Liver (tissue), 9 donors: Measurements from ENCODE around the gene ATG9B. TPM values are rescaled to one million over a fixed set of nuclear protein-coding genes. Genes with fewer than 3 reads are reported as not detected.

Experiments
- DNase-seq: peaks from one replicate; pipeline ENCODE4 v3.0.0-alpha.2; 2017; ENCODE audit warnings: low spot score
- H3K27ac ChIP-seq, 2 donors: one replicate each; pipeline ENCODE4 v1.7.0; 2013; ENCODE audit warnings: inconsistent platforms in 2 of 2, low read length in 2 of 2, control low read depth in 1 of 2, low read depth in 1 of 2, mild to moderate bottlenecking in 1 of 2
- H3K27me3 ChIP-seq, 4 donors: one replicate each; pipeline versions ENCODE4 v1.6.1 to v1.7.0; 2013; ENCODE audit warnings: low read length in 3 of 4, inconsistent platforms in 1 of 4, mild to moderate bottlenecking in 1 of 4, moderate library complexity in 1 of 4; ENCODE audit not compliant: control insufficient read depth in 4 of 4, insufficient read depth in 4 of 4
- H3K36me3 ChIP-seq, 4 donors: one replicate each; pipeline versions ENCODE4 v1.6.1 to v1.7.0; 2013; ENCODE audit warnings: low read length in 3 of 4, mild to moderate bottlenecking in 3 of 4, low read depth in 1 of 4, moderate library complexity in 1 of 4; ENCODE audit not compliant: control insufficient read depth in 4 of 4, insufficient read depth in 3 of 4
- H3K4me1 ChIP-seq, 4 donors: one replicate each; pipeline versions ENCODE4 v1.6.1 to v1.7.0; 2013; ENCODE audit warnings: low read length in 3 of 4, mild to moderate bottlenecking in 3 of 4, moderate library complexity in 1 of 4; ENCODE audit not compliant: control insufficient read depth in 4 of 4, insufficient read depth in 4 of 4
- H3K4me3 ChIP-seq, 3 donors: one replicate each; pipeline versions ENCODE4 v1.6.1 to v1.7.0; 2013; ENCODE audit warnings: low read length in 3 of 3, control low read depth in 1 of 3, low read depth in 1 of 3, mild to moderate bottlenecking in 1 of 3
- H3K9ac ChIP-seq, 2 donors: one replicate each; pipeline ENCODE4 v1.7.0; 2013; ENCODE audit warnings: low read length in 2 of 2, mild to moderate bottlenecking in 2 of 2, moderate library complexity in 2 of 2, control low read depth in 1 of 2, low read depth in 1 of 2
- H3K9me3 ChIP-seq, 4 donors: one replicate each; pipeline versions ENCODE4 v1.6.1 to v1.7.0; 2013; ENCODE audit warnings: low read length in 3 of 4; ENCODE audit not compliant: control insufficient read depth in 4 of 4
- ATF3 ChIP-seq: IDR thresholded peaks from 2 replicates; pipeline ENCODE4 v1.6.1; 2016; ENCODE audit warnings: antibody characterized with exemption
- CTCF ChIP-seq: fragments of 150-350 bp; IDR thresholded peaks from 2 replicates; pipeline ENCODE4 v1.5.1; 2017; ENCODE audit warnings: improper control_type of control experiment, low read depth, low read length; ENCODE audit not compliant: missing input control
- EGR1 ChIP-seq, 2 donors: IDR thresholded peaks; 2 replicates each; pipeline ENCODE4 v1.6.1; 2016 to 2018; ENCODE audit warnings: antibody characterized with exemption in 2 of 2, low read depth in 2 of 2
- FOXA1 ChIP-seq: IDR thresholded peaks from 2 replicates; pipeline ENCODE4 v1.6.1; 2016; ENCODE audit warnings: antibody characterized with exemption
- FOXA2 ChIP-seq: IDR thresholded peaks from 2 replicates; pipeline ENCODE4 v1.6.1; 2016; ENCODE audit warnings: antibody characterized with exemption
- GABPA ChIP-seq, 2 donors: IDR thresholded peaks in 1 of 2; conservative IDR thresholded peaks in 1 of 2; 2 replicates each; pipeline ENCODE4 v1.6.1; 2016; ENCODE audit warnings: antibody characterized with exemption in 2 of 2, mild to moderate bottlenecking in 1 of 2, moderate library complexity in 1 of 2
- HNF4A ChIP-seq, 2 donors: conservative IDR thresholded peaks; 2 replicates each; pipeline ENCODE4 v1.6.1; 2016; ENCODE audit warnings: antibody characterized with exemption in 2 of 2, mild to moderate bottlenecking in 2 of 2
- HNF4G ChIP-seq: IDR thresholded peaks from 2 replicates; pipeline ENCODE4 v1.6.1; 2016; ENCODE audit warnings: antibody characterized with exemption
- JUND ChIP-seq, 2 donors: IDR thresholded peaks; 2 replicates each; pipeline ENCODE4 v1.6.1; 2016; ENCODE audit warnings: antibody characterized with exemption in 2 of 2
- MAX ChIP-seq: IDR thresholded peaks from 2 replicates; pipeline ENCODE4 v1.6.1; 2016; ENCODE audit warnings: antibody characterized with exemption
- NR2F2 ChIP-seq: IDR thresholded peaks from 2 replicates; pipeline ENCODE4 v1.6.1; 2016; ENCODE audit warnings: antibody characterized with exemption
- RAD21 ChIP-seq, 2 donors: IDR thresholded peaks; 2 replicates each; pipeline ENCODE4 v1.6.1; 2016; ENCODE audit warnings: antibody characterized with exemption in 2 of 2, mild to moderate bottlenecking in 2 of 2
- REST ChIP-seq: IDR thresholded peaks from 2 replicates; pipeline ENCODE4 v1.6.1; 2016; ENCODE audit warnings: antibody characterized with exemption, mild to moderate bottlenecking
- RXRA ChIP-seq, 2 donors: IDR thresholded peaks; 2 replicates each; pipeline ENCODE4 v1.6.1; 2017 to 2018; ENCODE audit warnings: antibody characterized with exemption in 2 of 2, mild to moderate bottlenecking in 1 of 2
- SP1 ChIP-seq: IDR thresholded peaks from 2 replicates; pipeline ENCODE4 v1.6.1; 2018; ENCODE audit warnings: antibody characterized with exemption, mild to moderate bottlenecking
- TAF1 ChIP-seq: conservative IDR thresholded peaks from 2 replicates; pipeline ENCODE4 v1.6.1; 2016; ENCODE audit warnings: antibody characterized with exemption, mild to moderate bottlenecking
- YY1 ChIP-seq: IDR thresholded peaks from 2 replicates; pipeline ENCODE4 v1.6.1; 2016; ENCODE audit warnings: antibody characterized with exemption, mild to moderate bottlenecking
- ZBTB33 ChIP-seq: IDR thresholded peaks from 2 replicates; pipeline ENCODE4 v1.6.1; 2016; ENCODE audit warnings: antibody characterized with exemption
- WGBS: extraction: QIAGEN DNeasy Blood & Tissue Kit; methylation state at CpG from one replicate; pipeline ENCODE4 v1.1.7; 2013; 5-methylcytosine and 5-hydroxymethylcytosine counted together
- polyA plus RNA-seq, 2 donors: library from polyadenylated mRNA; stranded (reverse) in 1 of 2; unstranded in 1 of 2; fragments of 200-250 nt in 1 of 2; fragments of >200 nt in 1 of 2; fragmentation: Nextera tagmentation in 1 of 2; extraction: Ambion mirVana in 1 of 2; gene quantifications; one replicate each; pipeline versions ENCODE4 v1.2.1 to v1.2.3, GENCODE V29; 2013 to 2015
- total RNA-seq, 2 donors: library from RNA; depleted of rRNA; stranded (reverse); fragments of >200 nt; gene quantifications; one replicate each; pipeline ENCODE4 v1.2.3, GENCODE V29; 2014
- donor health status: healthy.
- donor health status: healthy.
- donor health status: healthy.
- donor health status: healthy.
- donor health status: healthy.

ATG9B gene
- total and polyA plus RNA-seq, 4 donors = 0.61 TPM; not detected in 3

GRCh38 chr7:150968056-150968733 lies 56.1 kb downstream of the ATG9B start:
- no peak for DNase-seq
- H3K4me3 ChIP-seq = no peak overlapping the region
- peaks cover 0 to 14% (median 1%) of the 10 kb centered on the region in 4 donors for H3K4me1 ChIP-seq
- TF ChIP-seq HNF4G = no peak
- no peak overlapping the region for H3K9ac ChIP-seq
- H3K27ac ChIP-seq = no peak overlapping the region
- WGBS = 86% methylated on average over 15 of the region's 15 CpGs
- H3K9me3 ChIP-seq = no peaks in the 10 kb centered on the region
- peaks cover 0 to 3% (median under 1%) of the 10 kb centered on the region in 4 donors for H3K27me3 ChIP-seq
- H3K36me3 ChIP-seq = no peaks in the 10 kb centered on the region

- no peak overlapping the region for H3K27ac ChIP-seq
- no peak for DNase-seq
- H3K27me3 ChIP-seq = peaks cover 0 to 3% (median under 1%) of the 10 kb centered on the region in 4 donors
- no peak overlapping the region for H3K9ac ChIP-seq
- no peak for TF ChIP-seq FOXA2
- no peak for TF ChIP-seq RAD21 (IDR thresholded peaks at IDR 0.05)
- TF ChIP-seq HNF4A (conservative IDR thresholded peaks at IDR 0.05) = no peak
- no peak for TF ChIP-seq REST
- no peak for TF ChIP-seq RXRA (IDR thresholded peaks at IDR 0.05)
- no peak for TF ChIP-seq YY1
- TF ChIP-seq GABPA (IDR thresholded peaks at IDR 0.05 in 1 of 2, conservative IDR thresholded peaks at IDR 0.05 in 1 of 2) = no peak
- no peak for TF ChIP-seq NR2F2
- TF ChIP-seq SP1 = no peak
- no peak for TF ChIP-seq FOXA1
- TF ChIP-seq ATF3 = no peak
- no peak for TF ChIP-seq EGR1 (IDR thresholded peaks at IDR 0.05; ENCODE audit: low read depth in 2 of 2)
- TF ChIP-seq CTCF = no peak
- TF ChIP-seq HNF4G = no peak
- no peak for TF ChIP-seq JUND (IDR thresholded peaks at IDR 0.05)
- no peak for TF ChIP-seq TAF1
- no peak for TF ChIP-seq MAX
- no peak for TF ChIP-seq ZBTB33
- H3K9me3 ChIP-seq = no peaks in the 10 kb centered on the region
- WGBS = 60% methylated on average over 6 of the region's 6 CpGs
- H3K4me3 ChIP-seq = no peak overlapping the region
- peaks cover 0 to 18% (median 1%) of the 10 kb centered on the region in 4 donors for H3K4me1 ChIP-seq
- H3K36me3 ChIP-seq = no peaks in the 10 kb centered on the region
Measured at GRCh38 chr7:150967349-150967748, 56.9 kb downstream of the ATG9B start.
